Choroid plexus epithelial cell (primary cell): ENCODE data around the gene EDEM3.
A peak's percentile ranks its signal among the peaks of the same experiment; 100 is the strongest.
"Not testable (repeated sequence)": the region's sequence is repeated elsewhere in the genome, so short reads cannot be mapped to it uniquely, and the experiment has no call there.

Source experiments
- DNase-seq: peaks from one replicate; pipeline ENCODE4 v3.0.0-alpha.2; 2010; ENCODE audit warnings: low read depth
- H3K4me3 ChIP-seq: 2 replicates; pipeline ENCODE4 v1.5.1; 2011; ENCODE audit warnings: low read depth, mild to moderate bottlenecking, control low read depth, low read length, moderate library complexity
- TF ChIP-seq, protein P1 (sequence below): conservative IDR thresholded peaks from 2 replicates; pipeline ENCODE4 v1.5.1; 2011; ENCODE audit warnings: low read depth, mild to moderate bottlenecking, control low read depth, inconsistent platforms, low read length, moderate library complexity

EDEM3 gene

GRCh38 chr1:184691719-184692324 lies 62.8 kb downstream of the EDEM3 start:
- DNase-seq, result peak; percentile 71
- TF ChIP-seq, protein P1, sequence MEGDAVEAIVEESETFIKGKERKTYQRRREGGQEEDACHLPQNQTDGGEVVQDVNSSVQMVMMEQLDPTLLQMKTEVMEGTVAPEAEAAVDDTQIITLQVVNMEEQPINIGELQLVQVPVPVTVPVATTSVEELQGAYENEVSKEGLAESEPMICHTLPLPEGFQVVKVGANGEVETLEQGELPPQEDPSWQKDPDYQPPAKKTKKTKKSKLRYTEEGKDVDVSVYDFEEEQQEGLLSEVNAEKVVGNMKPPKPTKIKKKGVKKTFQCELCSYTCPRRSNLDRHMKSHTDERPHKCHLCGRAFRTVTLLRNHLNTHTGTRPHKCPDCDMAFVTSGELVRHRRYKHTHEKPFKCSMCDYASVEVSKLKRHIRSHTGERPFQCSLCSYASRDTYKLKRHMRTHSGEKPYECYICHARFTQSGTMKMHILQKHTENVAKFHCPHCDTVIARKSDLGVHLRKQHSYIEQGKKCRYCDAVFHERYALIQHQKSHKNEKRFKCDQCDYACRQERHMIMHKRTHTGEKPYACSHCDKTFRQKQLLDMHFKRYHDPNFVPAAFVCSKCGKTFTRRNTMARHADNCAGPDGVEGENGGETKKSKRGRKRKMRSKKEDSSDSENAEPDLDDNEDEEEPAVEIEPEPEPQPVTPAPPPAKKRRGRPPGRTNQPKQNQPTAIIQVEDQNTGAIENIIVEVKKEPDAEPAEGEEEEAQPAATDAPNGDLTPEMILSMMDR, result peak; percentile 86
- no peak overlapping the region for H3K4me3 ChIP-seq

GRCh38 chr1:184686540-184686939 lies 68.1 kb downstream of the EDEM3 start:
- peak; percentile 55 for DNase-seq
- no peak overlapping the region for H3K4me3 ChIP-seq
- TF ChIP-seq, protein P1, result no peak

GRCh38 chr1:184685116-184685515 lies 69.5 kb downstream of the EDEM3 start:
- TF ChIP-seq, protein P1, result no peak
- no peak for DNase-seq
- H3K4me3 ChIP-seq, result no peak overlapping the region

DNA sequence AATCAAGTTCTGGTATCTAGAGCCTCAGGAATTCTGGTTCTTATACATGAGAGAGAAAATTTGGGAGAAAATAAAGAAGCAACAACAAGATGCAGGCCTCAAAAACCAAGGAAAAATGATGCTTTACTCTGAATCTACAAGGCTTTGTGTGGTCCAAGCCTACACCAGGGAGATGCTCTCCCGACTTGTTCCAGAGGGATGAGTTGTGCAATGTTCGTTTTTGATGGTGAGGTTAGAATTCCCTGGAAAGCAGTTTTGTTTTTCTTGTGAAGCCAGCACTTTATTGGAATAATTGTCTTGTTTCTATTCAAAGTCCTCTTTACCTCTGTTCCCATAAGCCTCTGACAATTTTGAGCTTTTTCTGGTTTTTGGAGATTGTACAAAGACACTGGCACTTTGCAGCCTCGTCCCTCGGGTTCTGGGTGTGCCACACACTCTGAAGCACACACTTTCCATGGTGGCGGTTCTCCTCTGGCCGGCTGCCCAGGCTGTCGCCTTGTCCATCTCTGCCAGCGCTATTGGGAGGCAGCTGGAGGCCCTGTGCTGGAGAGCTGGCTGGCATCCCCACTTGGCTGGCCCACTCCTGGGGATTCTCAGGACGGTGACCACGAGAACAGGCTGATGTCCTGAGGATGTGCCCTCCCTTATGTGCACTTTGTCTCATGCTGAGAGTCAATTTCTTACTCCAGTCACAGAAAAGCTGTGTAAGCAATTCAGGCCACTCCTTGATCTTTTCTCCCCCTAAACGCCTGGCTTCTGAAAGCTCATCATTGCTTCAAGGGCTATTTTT lies 70.2 kb downstream of the EDEM3 start:
- TF ChIP-seq, protein P1, result no peak
- DNase-seq, result no peak
- no peak overlapping the region for H3K4me3 ChIP-seq

- no peak for DNase-seq
- H3K4me3 ChIP-seq, result no peak overlapping the region
- TF ChIP-seq, protein P1, result no peak
These were observed 71.7 kb downstream of the EDEM3 start for GRCh38 chr1:184682956-184683355.

DNA sequence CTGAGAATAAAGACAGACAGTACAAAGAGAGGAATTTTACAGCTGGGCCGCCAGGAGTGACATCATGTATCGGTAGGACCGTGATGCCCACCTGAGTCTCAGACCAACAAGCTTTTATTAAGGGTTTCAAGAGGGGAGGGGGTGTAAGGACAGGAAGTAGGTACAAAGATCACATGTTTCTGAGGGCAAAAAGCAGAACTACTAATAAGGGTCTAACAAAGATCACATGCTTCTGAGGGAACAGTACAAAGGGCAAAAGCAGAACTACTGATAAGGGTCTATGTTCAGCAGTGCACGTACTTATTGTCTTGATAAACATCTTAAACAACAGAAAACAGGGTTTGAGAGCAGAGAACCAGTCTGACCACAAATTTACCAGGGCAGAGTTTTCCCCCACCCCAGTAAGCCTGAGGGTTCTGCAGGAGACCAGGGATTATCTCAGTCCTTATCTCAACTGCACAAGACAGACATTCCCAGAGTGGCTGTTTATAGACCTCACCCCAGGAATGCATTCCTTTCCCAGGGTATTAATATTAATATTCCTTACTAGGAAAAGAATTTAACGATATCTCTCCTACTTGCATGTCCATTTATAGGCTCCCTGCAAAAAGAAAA lies 73.9 kb downstream of the EDEM3 start:
- H3K4me3 ChIP-seq, DNase-seq: not testable (repeated sequence)

GRCh38 chr1:184679472-184679871 lies 75.2 kb downstream of the EDEM3 start:
- DNase-seq, H3K4me3 ChIP-seq: not testable (repeated sequence)

DNA sequence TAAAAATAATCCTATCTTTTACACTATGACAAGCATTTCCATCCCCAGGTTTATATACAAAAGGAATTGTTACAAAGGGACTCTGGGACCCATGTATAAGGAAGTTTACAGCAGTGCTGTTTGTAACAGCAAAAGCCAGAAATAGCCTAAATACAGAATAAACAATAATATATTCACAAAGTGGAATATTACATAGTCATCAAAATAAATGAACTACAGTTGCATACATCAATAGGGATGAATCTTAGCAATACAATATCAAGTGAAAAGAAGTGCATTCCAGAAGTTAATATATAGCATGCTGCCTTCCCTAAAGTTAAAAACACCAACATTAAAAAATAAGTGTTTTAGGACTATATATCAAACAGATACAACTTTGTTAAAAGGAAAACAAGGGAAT lies 77.3 kb downstream of the EDEM3 start:
- no peak overlapping the region for H3K4me3 ChIP-seq
- DNase-seq, result no peak
- TF ChIP-seq, protein P1, result no peak
